HepG2 (cell line): ENCODE results near the gene PRKAR1A. TPM values are rescaled to one million over a fixed set of nuclear protein-coding genes. Genes with fewer than 3 reads are reported as not detected.

Source experiments
- ETV5 ChIP-seq: IDR thresholded peaks from 2 replicates; pipeline ENCODE4 v1.6.1; 2018; ENCODE audit warnings: missing biosample characterization, missing genetic modification reagents, inconsistent platforms, borderline replicate concordance
- MXD4 ChIP-seq: IDR thresholded peaks from 2 replicates; pipeline ENCODE4 v1.6.1; 2016; ENCODE audit warnings: mild to moderate bottlenecking, missing biosample characterization, missing genetic modification reagents
- NCOR1 ChIP-seq: fragments of 200-600 bp; sonication (generic); IDR thresholded peaks from 2 replicates; pipeline ENCODE4 v1.7.0; 2017; ENCODE audit warnings: antibody characterized with exemption, low read length, borderline replicate concordance
- POLR2G ChIP-seq: fragments of 200-400 bp; formaldehyde crosslinking; IDR thresholded peaks from 2 replicates; pipeline ENCODE4 v1.6.1; 2018; ENCODE audit warnings: mild to moderate bottlenecking, low read depth, low read length, moderate library complexity
- RFX5 ChIP-seq: IDR thresholded peaks from 2 replicates; pipeline ENCODE4 v1.6.1; 2011; ENCODE audit warnings: low read depth, low read length, improper control_type of control experiment
- SRSF4 ChIP-seq: fragments of 200-400 bp; formaldehyde crosslinking; IDR thresholded peaks from one replicate; pipeline ENCODE4 v1.6.1; 2018; ENCODE audit warnings: mild to moderate bottlenecking, low read depth, low read length, moderate library complexity; ENCODE audit not compliant: poor library complexity, severe bottlenecking
- SRSF9 ChIP-seq: fragments of 200-400 bp; formaldehyde crosslinking; IDR thresholded peaks from 2 replicates; pipeline ENCODE4 v1.6.1; 2018; ENCODE audit warnings: borderline replicate concordance, mild to moderate bottlenecking, low read depth, low read length; ENCODE audit not compliant: insufficient read depth, poor library complexity, severe bottlenecking
- TBX3 ChIP-seq: fragments of 450-650 bp; IDR thresholded peaks from 2 replicates; pipeline ENCODE4 v1.6.1; 2017; ENCODE audit warnings: antibody characterized with exemption, mild to moderate bottlenecking, inconsistent platforms, borderline replicate concordance
- ZBTB20 ChIP-seq: sonication (generic); formaldehyde crosslinking; IDR thresholded peaks from 2 replicates; pipeline ENCODE4 v1.8.1; 2023; ENCODE audit warnings: missing genetic modification reagents, low read depth, mild to moderate bottlenecking, borderline replicate concordance
- ZC3H13 ChIP-seq: sonication (generic); formaldehyde crosslinking; IDR thresholded peaks from 2 replicates; pipeline ENCODE4 v1.8.1; 2023; ENCODE audit warnings: mild to moderate bottlenecking, missing genetic modification reagents, moderate library complexity
- ZFP36L2 ChIP-seq: sonication (generic); formaldehyde crosslinking; IDR thresholded peaks from 2 replicates; pipeline ENCODE4 v1.4.0; 2020; ENCODE audit warnings: missing genetic modification reagents
- ZKSCAN5 ChIP-seq: sonication (generic); formaldehyde crosslinking; IDR thresholded peaks from 2 replicates; pipeline ENCODE4 v1.5.1; 2020; ENCODE audit warnings: mild to moderate bottlenecking, missing genetic modification reagents
- ZMYM3 ChIP-seq: sonication (generic); formaldehyde crosslinking; IDR thresholded peaks from 2 replicates; pipeline ENCODE4 v1.5.1; 2020; ENCODE audit warnings: mild to moderate bottlenecking, missing genetic modification reagents
- ZNF367 ChIP-seq: sonication (generic); formaldehyde crosslinking; IDR thresholded peaks from 2 replicates; pipeline ENCODE4 v1.4.0; 2020; ENCODE audit warnings: missing genetic modification reagents, borderline replicate concordance
- ZNF468 ChIP-seq: sonication (generic); formaldehyde crosslinking; IDR thresholded peaks from 2 replicates; pipeline ENCODE4 v1.8.0; 2022; ENCODE audit warnings: mild to moderate bottlenecking, moderate library complexity, missing genetic modification reagents
- ZNF724P ChIP-seq: sonication (generic); formaldehyde crosslinking; IDR thresholded peaks from 2 replicates; pipeline ENCODE4 v1.8.0; 2022; ENCODE audit warnings: missing genetic modification reagents, borderline replicate concordance
- ZNF772 ChIP-seq: sonication (generic); formaldehyde crosslinking; IDR thresholded peaks from 2 replicates; pipeline ENCODE4 v1.5.0; 2020; ENCODE audit warnings: mild to moderate bottlenecking, missing genetic modification reagents
- ZNF792 ChIP-seq: IDR thresholded peaks from 2 replicates; pipeline ENCODE4 v1.6.1; 2016
- ZSCAN31 ChIP-seq: sonication (generic); formaldehyde crosslinking; IDR thresholded peaks from 2 replicates; pipeline ENCODE4 v1.5.0; 2020; ENCODE audit warnings: low read depth, mild to moderate bottlenecking, missing genetic modification reagents
- polyA plus RNA-seq, 8 experiments: library from polyadenylated mRNA; depleted of rRNA in 3 of 8; stranded (reverse) in 7 of 8; unstranded in 1 of 8; fragments of >200 nt; fragmentation: Illumina TruSeq in 4 of 8; extraction: Trizol in 4 of 8; gene quantifications; 2 replicates each; pipeline versions ENCODE4 v1.2.1 to v1.2.3, GENCODE V29; 2011 to 2016; ENCODE audit warnings: low read depth in 4 of 8, missing spikeins in 1 of 8, mixed read lengths in 1 of 8; ENCODE audit not compliant: insufficient read depth in 1 of 8
- total RNA-seq, 5 experiments: library from RNA; depleted of rRNA; stranded (reverse); fragments of >200 nt; fragmentation: Illumina TruSeq; extraction: Trizol; gene quantifications; 2 replicates each; pipeline ENCODE4 v1.2.3, GENCODE V29; 2016; ENCODE audit warnings: low read depth in 1 of 5
- TF ChIP-seq, protein P1 (sequence below): sonication (generic); formaldehyde crosslinking; IDR thresholded peaks from 2 replicates; pipeline ENCODE4 v1.4.0; 2020; ENCODE audit warnings: low read depth, mild to moderate bottlenecking, missing genetic modification reagents
- TF ChIP-seq, protein P2 (sequence below): sonication (generic); formaldehyde crosslinking; IDR thresholded peaks from 2 replicates; pipeline ENCODE4 v1.4.0; 2020; ENCODE audit warnings: missing genetic modification reagents; ENCODE audit errors: not compliant biosample characterization
- TF ChIP-seq, protein P3 (sequence below): sonication (generic); formaldehyde crosslinking; IDR thresholded peaks from 2 replicates; pipeline ENCODE4 v1.8.1; 2023; ENCODE audit warnings: missing genetic modification reagents, mild to moderate bottlenecking, borderline replicate concordance
- TF ChIP-seq, protein P4 (sequence below): conservative IDR thresholded peaks from 2 replicates; pipeline ENCODE4 v1.6.1; 2018; ENCODE audit warnings: missing genetic modification reagents
- TF ChIP-seq, protein P5 (sequence below): sonication (generic); formaldehyde crosslinking; IDR thresholded peaks from 2 replicates; pipeline ENCODE4 v1.4.0; 2020; ENCODE audit warnings: missing genetic modification reagents, borderline replicate concordance

PRKAR1A gene
- total and polyA plus RNA-seq, 2 of the 13 experiments (the other 11 are each of a cell fraction or from before 2014, with no cell fraction given) = 265 to 266 TPM

DNA sequence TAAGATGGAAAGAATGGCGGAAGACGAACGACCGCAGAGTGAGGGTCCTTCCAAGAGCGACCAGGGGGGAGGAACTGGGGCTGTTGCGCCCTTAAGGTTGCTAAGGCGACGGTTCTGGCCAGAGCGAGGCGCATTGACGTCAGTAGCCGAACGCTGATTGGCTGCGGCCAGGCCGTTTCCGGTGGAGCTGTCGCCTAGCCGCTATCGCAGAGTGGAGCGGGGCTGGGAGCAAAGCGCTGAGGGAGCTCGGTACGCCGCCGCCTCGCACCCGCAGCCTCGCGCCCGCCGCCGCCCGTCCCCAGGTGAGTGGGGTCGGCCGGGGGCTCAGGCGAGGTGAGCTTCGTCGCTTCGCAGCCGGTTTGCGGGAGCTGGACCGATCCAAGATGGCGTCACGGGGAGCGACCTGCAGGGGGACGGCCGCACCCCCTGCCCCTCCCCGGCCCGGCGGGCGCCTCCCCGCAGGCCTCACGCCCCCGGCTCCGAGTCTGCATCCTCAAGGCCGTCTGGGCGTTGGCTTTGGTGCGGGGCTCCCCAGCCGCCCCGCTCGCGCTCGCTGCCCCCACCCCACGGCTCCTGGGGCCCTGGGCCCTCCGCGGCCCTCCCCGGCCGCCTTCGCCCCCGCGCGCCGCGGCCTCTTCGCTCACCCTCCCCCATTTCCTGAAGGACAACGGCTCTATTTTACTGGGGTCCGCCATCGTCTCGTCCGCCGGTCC lies at the start of gene PRKAR1A (continued):
- TF ChIP-seq MXD4 (CRISPR knock-in tag) = no peak
- peak; percentile 73; the same call in 1 of the 2 replicates for TF ChIP-seq ZNF724P (CRISPR knock-in tag)
- TF ChIP-seq, protein P1, sequence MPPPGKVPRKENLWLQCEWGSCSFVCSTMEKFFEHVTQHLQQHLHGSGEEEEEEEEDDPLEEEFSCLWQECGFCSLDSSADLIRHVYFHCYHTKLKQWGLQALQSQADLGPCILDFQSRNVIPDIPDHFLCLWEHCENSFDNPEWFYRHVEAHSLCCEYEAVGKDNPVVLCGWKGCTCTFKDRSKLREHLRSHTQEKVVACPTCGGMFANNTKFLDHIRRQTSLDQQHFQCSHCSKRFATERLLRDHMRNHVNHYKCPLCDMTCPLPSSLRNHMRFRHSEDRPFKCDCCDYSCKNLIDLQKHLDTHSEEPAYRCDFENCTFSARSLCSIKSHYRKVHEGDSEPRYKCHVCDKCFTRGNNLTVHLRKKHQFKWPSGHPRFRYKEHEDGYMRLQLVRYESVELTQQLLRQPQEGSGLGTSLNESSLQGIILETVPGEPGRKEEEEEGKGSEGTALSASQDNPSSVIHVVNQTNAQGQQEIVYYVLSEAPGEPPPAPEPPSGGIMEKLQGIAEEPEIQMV (CRISPR knock-in tag) = no peak
- no peak for TF ChIP-seq ZFP36L2
- TF ChIP-seq RFX5 = peak; percentile 86
- no peak for TF ChIP-seq ZSCAN31
- TF ChIP-seq, protein P2, sequence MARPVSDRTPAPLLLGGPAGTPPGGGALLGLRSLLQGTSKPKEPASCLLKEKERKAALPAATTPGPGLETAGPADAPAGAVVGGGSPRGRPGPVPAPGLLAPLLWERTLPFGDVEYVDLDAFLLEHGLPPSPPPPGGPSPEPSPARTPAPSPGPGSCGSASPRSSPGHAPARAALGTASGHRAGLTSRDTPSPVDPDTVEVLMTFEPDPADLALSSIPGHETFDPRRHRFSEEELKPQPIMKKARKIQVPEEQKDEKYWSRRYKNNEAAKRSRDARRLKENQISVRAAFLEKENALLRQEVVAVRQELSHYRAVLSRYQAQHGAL (CRISPR knock-in tag) = no peak
- no peak for TF ChIP-seq NCOR1
- TF ChIP-seq, protein P3, sequence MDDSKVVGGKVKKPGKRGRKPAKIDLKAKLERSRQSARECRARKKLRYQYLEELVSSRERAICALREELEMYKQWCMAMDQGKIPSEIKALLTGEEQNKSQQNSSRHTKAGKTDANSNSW (CRISPR knock-in tag) = peak; percentile 95; the same call in 1 of the 2 replicates
- TF ChIP-seq ZNF367 = 0 out of 2 replicates have a peak, but pooled peaks have one; percentile 31
- TF ChIP-seq TBX3 = no peak
- peak; percentile 97 for TF ChIP-seq ZNF792 (CRISPR knock-in tag)
- TF ChIP-seq ZNF772 (CRISPR knock-in tag) = no peak; the same call in none of the 2 replicates
- peak; percentile 71; the same call in 1 of the 2 replicates for TF ChIP-seq ZNF468
- TF ChIP-seq POLR2G = peak; percentile 78
- no peak for TF ChIP-seq ZKSCAN5
- TF ChIP-seq, protein P4, sequence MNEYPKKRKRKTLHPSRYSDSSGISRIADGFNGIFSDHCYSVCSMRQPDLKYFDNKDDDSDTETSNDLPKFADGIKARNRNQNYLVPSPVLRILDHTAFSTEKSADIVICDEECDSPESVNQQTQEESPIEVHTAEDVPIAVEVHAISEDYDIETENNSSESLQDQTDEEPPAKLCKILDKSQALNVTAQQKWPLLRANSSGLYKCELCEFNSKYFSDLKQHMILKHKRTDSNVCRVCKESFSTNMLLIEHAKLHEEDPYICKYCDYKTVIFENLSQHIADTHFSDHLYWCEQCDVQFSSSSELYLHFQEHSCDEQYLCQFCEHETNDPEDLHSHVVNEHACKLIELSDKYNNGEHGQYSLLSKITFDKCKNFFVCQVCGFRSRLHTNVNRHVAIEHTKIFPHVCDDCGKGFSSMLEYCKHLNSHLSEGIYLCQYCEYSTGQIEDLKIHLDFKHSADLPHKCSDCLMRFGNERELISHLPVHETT (CRISPR knock-in tag) = no peak
- TF ChIP-seq SRSF4 = peak; percentile 78
- TF ChIP-seq, protein P5, sequence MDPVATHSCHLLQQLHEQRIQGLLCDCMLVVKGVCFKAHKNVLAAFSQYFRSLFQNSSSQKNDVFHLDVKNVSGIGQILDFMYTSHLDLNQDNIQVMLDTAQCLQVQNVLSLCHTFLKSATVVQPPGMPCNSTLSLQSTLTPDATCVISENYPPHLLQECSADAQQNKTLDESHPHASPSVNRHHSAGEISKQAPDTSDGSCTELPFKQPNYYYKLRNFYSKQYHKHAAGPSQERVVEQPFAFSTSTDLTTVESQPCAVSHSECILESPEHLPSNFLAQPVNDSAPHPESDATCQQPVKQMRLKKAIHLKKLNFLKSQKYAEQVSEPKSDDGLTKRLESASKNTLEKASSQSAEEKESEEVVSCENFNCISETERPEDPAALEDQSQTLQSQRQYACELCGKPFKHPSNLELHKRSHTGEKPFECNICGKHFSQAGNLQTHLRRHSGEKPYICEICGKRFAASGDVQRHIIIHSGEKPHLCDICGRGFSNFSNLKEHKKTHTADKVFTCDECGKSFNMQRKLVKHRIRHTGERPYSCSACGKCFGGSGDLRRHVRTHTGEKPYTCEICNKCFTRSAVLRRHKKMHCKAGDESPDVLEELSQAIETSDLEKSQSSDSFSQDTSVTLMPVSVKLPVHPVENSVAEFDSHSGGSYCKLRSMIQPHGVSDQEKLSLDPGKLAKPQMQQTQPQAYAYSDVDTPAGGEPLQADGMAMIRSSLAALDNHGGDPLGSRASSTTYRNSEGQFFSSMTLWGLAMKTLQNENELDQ (CRISPR knock-in tag) = no peak
- no peak for TF ChIP-seq ZMYM3 (CRISPR knock-in tag)
- TF ChIP-seq SRSF9 = no peak
- TF ChIP-seq ZC3H13 (CRISPR knock-in tag) = peak; percentile 46
- TF ChIP-seq ETV5 (CRISPR knock-in tag) = peak; percentile 84
- peak; percentile 20; the same call in 1 of the 2 replicates for TF ChIP-seq ZBTB20 (CRISPR knock-in tag)
